Duodenal mucosa (tissue), 2 donors: ENCODE data around the gene ICA1.

Source experiments
- H3K27ac ChIP-seq: one replicate; pipeline ENCODE4 v1.7.0; 2013; ENCODE audit warnings: low read depth, low read length
- H3K27me3 ChIP-seq, 2 donors: one replicate each; pipeline ENCODE4 v1.7.0; 2013; ENCODE audit warnings: low read length in 2 of 2, control low read depth in 1 of 2; ENCODE audit not compliant: insufficient read depth in 2 of 2, control insufficient read depth in 1 of 2
- H3K36me3 ChIP-seq, 2 donors: one replicate each; pipeline ENCODE4 v1.7.0; 2013; ENCODE audit warnings: low read length in 2 of 2, control low read depth in 1 of 2; ENCODE audit not compliant: insufficient read depth in 2 of 2, control insufficient read depth in 1 of 2
- H3K4me1 ChIP-seq, 2 donors: one replicate each; pipeline ENCODE4 v1.7.0; 2013; ENCODE audit warnings: low read length in 2 of 2, control low read depth in 1 of 2; ENCODE audit not compliant: insufficient read depth in 2 of 2, control insufficient read depth in 1 of 2
- H3K4me3 ChIP-seq, 2 donors: one replicate each; pipeline ENCODE4 v1.7.0; 2013; ENCODE audit warnings: low read length in 2 of 2, low read depth in 1 of 2
- H3K9ac ChIP-seq, 2 donors: one replicate each; pipeline ENCODE4 v1.7.0; 2013; ENCODE audit warnings: low read length in 2 of 2, low read depth in 1 of 2
- H3K9me3 ChIP-seq, 2 donors: one replicate each; pipeline ENCODE4 v1.7.0; 2013; ENCODE audit warnings: low read length in 2 of 2, control low read depth in 1 of 2; ENCODE audit not compliant: control insufficient read depth in 1 of 2

Gene ICA1

DNA sequence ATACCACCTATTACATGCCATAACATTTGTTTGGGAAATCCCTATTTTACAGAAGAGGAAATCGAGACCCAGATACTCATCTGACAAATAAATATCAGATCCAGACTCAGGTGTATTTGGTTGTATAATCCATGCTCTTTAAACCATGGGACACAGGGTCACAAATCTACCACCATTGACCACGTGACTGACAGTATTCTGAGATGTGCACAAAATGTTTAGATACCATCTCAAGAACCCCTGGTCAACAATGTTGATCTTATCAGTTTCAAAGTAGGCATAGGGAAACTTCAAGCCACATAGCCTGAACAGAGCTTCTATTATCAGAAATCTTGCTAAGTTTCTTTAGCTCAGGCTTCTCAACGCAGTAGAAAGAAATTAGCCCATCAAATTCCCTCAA, 93.6 kb downstream of the ICA1 start:
- Histone ChIP-seq H3K9ac (no peak overlapping the region), H3K36me3 (no peaks in the 10 kb centered on the region), H3K4me1 (no peaks in the 10 kb centered on the region), H3K27me3 (no peaks in the 10 kb centered on the region), H3K9me3 (no peaks in the 10 kb centered on the region), H3K4me3 (no peak overlapping the region), H3K27ac (no peak overlapping the region)

DNA sequence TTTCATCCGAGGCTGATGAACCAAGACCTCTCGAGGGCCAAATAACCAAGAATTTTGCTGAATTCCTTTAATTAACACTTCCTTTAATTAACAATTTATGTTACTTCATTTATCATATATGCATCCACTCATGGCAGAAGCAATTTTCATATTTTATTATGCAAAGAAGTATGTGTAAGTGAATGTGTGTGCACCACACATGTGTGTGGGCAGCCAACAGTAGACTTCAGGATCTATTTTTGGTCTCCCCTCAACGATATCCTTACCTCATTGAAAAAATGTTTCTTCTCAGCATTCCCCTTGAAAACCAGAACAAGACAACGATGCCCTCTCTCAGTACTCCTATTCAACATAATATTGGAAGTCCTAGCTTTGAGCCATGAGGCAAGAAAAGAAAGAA, 96.8 kb downstream of the ICA1 start:
- Histone ChIP-seq H3K9me3 (no peaks in the 10 kb centered on the region), H3K27ac (no peak overlapping the region), H3K27me3 (no peaks in the 10 kb centered on the region), H3K36me3 (no peaks in the 10 kb centered on the region), H3K4me3 (no peak overlapping the region), H3K4me1 (no peaks in the 10 kb centered on the region), H3K9ac (no peak overlapping the region)

DNA sequence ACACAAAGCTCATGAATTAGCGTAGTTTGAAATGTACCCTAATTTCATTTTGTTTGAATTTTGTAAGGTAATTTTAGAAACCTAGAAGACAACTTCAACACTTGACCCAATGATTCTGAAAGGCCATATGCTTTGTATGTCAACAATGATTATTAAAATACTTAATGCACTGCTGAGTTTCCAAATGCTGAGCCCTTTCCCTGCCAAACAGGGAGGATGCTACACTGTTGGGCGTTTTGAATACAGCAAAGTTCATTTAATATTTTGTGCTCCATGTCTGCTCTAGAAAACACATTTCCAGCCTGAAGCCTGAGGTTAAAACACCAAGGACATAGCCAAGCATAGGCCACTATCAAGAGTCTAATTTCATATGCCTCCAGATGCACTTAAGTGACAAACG, 99.8 kb downstream of the ICA1 start:
- H3K4me1 ChIP-seq: no peaks in the 10 kb centered on the region
- H3K4me3 ChIP-seq: no peak overlapping the region
- no peak overlapping the region for H3K9ac ChIP-seq

DNA sequence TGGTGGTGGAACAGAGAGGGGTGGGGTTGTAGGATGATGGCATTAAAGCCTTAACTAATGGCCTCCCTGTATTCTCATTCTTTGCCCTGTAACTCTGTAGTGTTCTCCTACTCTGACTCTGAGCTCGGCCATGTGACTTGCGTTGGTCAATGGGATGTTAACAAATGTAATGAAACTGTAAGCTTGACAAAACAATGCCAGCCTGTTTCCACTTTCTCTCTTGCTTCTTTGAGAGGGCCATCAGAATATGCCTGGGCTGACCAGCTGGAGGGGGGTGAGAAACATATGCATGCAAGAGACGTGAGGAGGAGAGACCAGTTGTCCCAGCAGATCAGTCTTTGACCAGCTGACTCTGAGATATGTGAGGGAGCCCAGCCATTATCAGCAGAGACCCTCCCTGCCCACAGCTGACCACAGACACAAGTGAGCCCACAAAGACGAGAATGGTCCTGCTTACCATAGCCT, 100.6 kb downstream of the ICA1 start:
- no peak overlapping the region for H3K4me3 ChIP-seq
- no peaks in the 10 kb centered on the region for H3K27me3 ChIP-seq
- no peaks in the 10 kb centered on the region for H3K9me3 ChIP-seq
- H3K9ac ChIP-seq: no peak overlapping the region
- H3K27ac ChIP-seq: no peak overlapping the region
- peaks cover 0 to 2% of the 10 kb centered on the region in 2 donors for H3K36me3 ChIP-seq
- H3K4me1 ChIP-seq: no peaks in the 10 kb centered on the region

More for the DNA sequence above, 99.8 kb downstream of the ICA1 start:
- H3K9me3 ChIP-seq: no peaks in the 10 kb centered on the region
- H3K27me3 ChIP-seq: no peaks in the 10 kb centered on the region
- H3K27ac ChIP-seq: no peak overlapping the region
- no peaks in the 10 kb centered on the region for H3K36me3 ChIP-seq

DNA sequence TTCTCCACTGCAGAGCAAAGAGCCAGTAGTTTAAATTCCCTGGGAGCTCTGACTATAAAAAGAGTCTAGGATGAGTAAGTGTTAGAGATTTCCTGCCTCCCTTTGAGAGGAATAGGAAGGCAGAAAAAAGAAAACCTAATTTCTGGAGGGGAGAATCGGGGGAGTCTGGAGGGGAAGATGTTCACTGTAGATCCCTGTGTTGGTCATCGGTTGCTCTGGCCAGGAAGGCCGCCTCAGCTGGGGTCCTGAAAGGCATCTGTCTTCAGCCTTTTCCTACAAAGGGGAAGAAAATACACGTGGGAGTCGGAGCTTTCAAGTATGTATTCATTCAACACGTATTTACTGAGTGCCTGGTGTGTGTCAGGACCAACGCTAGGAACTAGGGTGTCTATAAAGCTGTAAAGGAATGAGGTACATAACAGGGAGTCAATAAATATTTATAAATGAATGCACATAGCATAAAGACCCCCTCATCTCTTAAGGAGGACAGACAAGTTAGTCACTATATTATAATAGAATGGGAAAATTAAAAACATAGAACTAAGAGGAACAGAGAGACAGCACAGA, 101.1 kb downstream of the ICA1 start:
- H3K27me3 ChIP-seq: no peaks in the 10 kb centered on the region
- H3K4me3 ChIP-seq: no peak overlapping the region
- no peak overlapping the region for H3K27ac ChIP-seq
- H3K9me3 ChIP-seq: no peaks in the 10 kb centered on the region
- H3K4me1 ChIP-seq: no peaks in the 10 kb centered on the region
- H3K36me3 ChIP-seq: peaks cover 1 to 3% of the 10 kb centered on the region in 2 donors
- H3K9ac ChIP-seq: no peak overlapping the region

DNA sequence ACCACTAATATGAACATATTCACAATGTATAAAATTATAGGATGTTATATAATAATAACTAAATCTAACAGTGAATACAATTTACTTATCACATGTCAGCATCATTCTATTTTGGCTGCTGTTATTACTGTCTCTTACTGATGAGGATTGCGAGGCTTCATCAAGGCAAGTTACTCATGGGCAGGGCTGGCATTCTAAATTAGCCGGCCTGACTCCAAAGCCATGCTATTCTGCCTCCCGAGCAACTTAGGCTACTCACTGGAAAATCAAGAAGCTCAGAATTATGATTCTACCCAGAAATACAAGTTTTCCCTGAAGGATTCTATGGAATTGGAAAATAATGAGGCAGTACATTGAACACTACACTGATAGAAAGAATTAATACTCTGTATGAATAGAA, 101.7 kb downstream of the ICA1 start:
- Histone ChIP-seq H3K4me1 (no peaks in the 10 kb centered on the region), H3K27me3 (no peaks in the 10 kb centered on the region), H3K36me3 (peaks cover 5 to 8% of the 10 kb centered on the region in 2 donors), H3K9ac (no peak overlapping the region), H3K27ac (no peak overlapping the region), H3K9me3 (no peaks in the 10 kb centered on the region), H3K4me3 (no peak overlapping the region)

DNA sequence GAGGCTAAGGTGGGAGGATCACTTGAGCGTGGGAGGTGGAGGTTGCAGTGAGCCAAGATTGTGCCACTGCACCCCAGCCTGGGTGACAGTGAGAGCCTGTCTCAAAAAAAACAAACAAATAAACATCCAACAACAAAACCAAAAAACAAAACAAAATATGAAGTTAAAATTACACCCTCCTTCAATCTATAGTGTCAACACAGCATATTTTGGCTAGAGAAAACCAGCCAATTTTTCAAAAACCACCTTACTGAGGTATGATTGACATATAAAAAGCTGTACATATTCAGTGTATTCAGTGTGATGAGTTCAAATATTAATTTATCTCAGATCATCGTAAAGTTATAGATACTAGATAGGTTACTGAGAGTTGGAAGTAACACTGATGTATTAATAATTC, 102.4 kb downstream of the ICA1 start:
- Histone ChIP-seq H3K9ac (no peak overlapping the region), H3K27me3 (no peaks in the 10 kb centered on the region), H3K9me3 (no peaks in the 10 kb centered on the region), H3K4me1 (no peaks in the 10 kb centered on the region), H3K4me3 (no peak overlapping the region), H3K36me3 (peaks cover 5 to 10% of the 10 kb centered on the region in 2 donors), H3K27ac (no peak overlapping the region)

DNA sequence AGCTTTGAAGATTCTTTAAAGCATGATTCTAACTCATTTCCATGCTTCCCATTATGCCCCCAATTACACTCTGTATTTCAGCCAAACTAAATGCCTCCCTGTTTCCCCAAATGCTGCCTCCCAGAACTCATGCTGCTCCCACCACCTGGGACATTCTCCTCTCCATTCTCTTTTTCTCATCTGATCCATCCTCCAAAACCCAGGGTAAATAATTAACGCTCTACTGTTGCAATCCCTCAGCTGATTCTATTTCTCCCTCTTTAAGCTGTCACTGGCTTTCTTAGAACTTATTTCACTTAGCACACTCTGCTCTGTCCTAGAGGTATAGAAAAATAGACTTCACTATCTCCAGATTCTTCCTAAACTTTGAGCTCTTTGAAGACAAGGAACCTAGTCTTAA, 104.7 kb downstream of the ICA1 start:
- Histone ChIP-seq H3K27me3 (no peaks in the 10 kb centered on the region), H3K27ac (no peak overlapping the region), H3K9me3 (no peaks in the 10 kb centered on the region), H3K9ac (no peak overlapping the region), H3K4me1 (no peaks in the 10 kb centered on the region), H3K36me3 (peaks cover 5 to 10% of the 10 kb centered on the region in 2 donors), H3K4me3 (no peak overlapping the region)

DNA sequence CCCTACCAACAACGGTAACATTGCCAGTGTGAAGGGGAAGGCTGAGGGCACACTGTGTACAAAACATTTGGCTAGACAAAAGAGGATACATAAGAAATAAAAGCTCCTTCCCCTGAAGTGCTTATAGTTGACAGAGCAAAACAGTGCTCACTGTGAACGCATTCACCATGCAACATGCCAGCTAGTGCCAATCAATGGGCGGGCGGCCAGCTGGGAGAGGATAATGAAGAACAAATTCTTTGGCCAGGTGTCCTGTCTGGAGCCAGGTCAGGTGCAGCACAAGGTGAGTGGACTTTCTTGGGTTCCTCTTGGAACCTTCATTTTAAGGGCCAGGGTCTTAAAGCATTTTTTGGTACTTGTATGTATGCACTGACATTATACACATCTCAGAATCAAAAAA, 106.1 kb downstream of the ICA1 start:
- no peak overlapping the region for H3K27ac ChIP-seq
- no peak overlapping the region for H3K4me3 ChIP-seq
- no peaks in the 10 kb centered on the region for H3K27me3 ChIP-seq
- H3K9ac ChIP-seq: no peak overlapping the region
- peaks cover 5 to 10% of the 10 kb centered on the region in 2 donors for H3K36me3 ChIP-seq
- no peaks in the 10 kb centered on the region for H3K4me1 ChIP-seq
- H3K9me3 ChIP-seq: no peaks in the 10 kb centered on the region

DNA sequence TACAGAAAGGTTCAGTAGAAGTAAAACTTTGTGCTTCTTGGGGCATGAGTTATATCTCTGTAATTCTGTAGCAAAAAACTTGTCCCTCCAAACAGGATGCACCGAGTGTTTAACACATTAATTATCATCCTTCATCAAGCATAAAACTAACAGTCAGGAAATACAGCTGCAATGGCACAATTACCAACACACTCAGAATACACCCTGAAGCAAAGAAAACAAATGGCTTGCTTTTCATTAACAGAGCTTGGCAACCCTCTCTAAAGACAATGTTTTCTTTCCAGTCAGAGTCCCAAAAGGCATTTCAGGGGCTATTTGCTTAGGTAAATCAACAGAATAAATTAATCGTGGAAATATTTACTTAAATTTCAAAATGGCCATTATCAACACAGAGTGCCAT, 107.7 kb downstream of the ICA1 start:
- no peak overlapping the region for H3K27ac ChIP-seq
- H3K27me3 ChIP-seq: no peaks in the 10 kb centered on the region
- peaks cover 5 to 10% of the 10 kb centered on the region in 2 donors for H3K36me3 ChIP-seq
- no peak overlapping the region for H3K9ac ChIP-seq
- no peaks in the 10 kb centered on the region for H3K4me1 ChIP-seq
- no peak overlapping the region for H3K4me3 ChIP-seq
- no peaks in the 10 kb centered on the region for H3K9me3 ChIP-seq
